ENCODE data around the gene GALP.
"Not testable (repeated sequence)": the region's sequence is repeated elsewhere in the genome, so short reads cannot be mapped to it uniquely, and the experiment has no call there.

Gene GALP

GRCh38 chr19:56174086-56174485 lies 1.7 kb upstream of the GALP start:
- Histone ChIP-seq H3K79me2 (ENCODE audit: insufficient read depth, low read length) (no peaks in the 10 kb centered on the region), H4K20me1 (ENCODE audit: low read depth, low read length) (no peaks in the 10 kb centered on the region), H3K36me3 (ENCODE audit: low read length) (no peaks in the 10 kb centered on the region), H3F3A (ENCODE audit: insufficient read depth) (no peaks in the 10 kb centered on the region), H3K9me2 (replicated peaks; ENCODE audit: insufficient read depth, low read length) (no peaks in the 10 kb centered on the region), H3K27me3 (ENCODE audit: low read length) (no peaks in the 10 kb centered on the region), H3K9me3 (ENCODE audit: insufficient read depth, low read length) (no peaks in the 10 kb centered on the region), H3K4me3 (ENCODE audit: insufficient read depth, low read length, poor library complexity, severe bottlenecking) (no peak overlapping the region), H3K27ac (ENCODE audit: low read depth, low read length) (no peak overlapping the region), H3K9ac (ENCODE audit: low read length) (no peak overlapping the region), H3K4me2 (ENCODE audit: low read depth, low read length, poor library complexity, severe bottlenecking) (no peak overlapping the region), H2AFZ (ENCODE audit: low read depth, low read length, severe bottlenecking) (no peak overlapping the region)
- no peak for TF ChIP-seq EZH2phosphoT487 (conservative IDR thresholded peaks at IDR 0.05; ENCODE audit: low read length)
- TF ChIP-seq CTCF (IDR thresholded peaks at IDR 0.05; ENCODE audit: insufficient read depth, low read length, poor library complexity, severe bottlenecking): no peak

- H3K36me3 ChIP-seq (ENCODE audit: low read length): no peaks in the 10 kb centered on the region
- H3K9me3 ChIP-seq (ENCODE audit: insufficient read depth, low read length): no peaks in the 10 kb centered on the region
- no peak overlapping the region for H3K4me3 ChIP-seq (ENCODE audit: insufficient read depth, low read length, poor library complexity, severe bottlenecking)
- H4K20me1 ChIP-seq (ENCODE audit: low read depth, low read length): no peaks in the 10 kb centered on the region
- no peak for TF ChIP-seq EZH2phosphoT487 (conservative IDR thresholded peaks at IDR 0.05; ENCODE audit: low read length)
- TF ChIP-seq CTCF (IDR thresholded peaks at IDR 0.05; ENCODE audit: insufficient read depth, low read length, poor library complexity, severe bottlenecking): no peak
- H3K27ac ChIP-seq (ENCODE audit: low read depth, low read length): no peak overlapping the region
- no peaks in the 10 kb centered on the region for H3F3A ChIP-seq (ENCODE audit: insufficient read depth)
- no peaks in the 10 kb centered on the region for H3K9me2 ChIP-seq (replicated peaks; ENCODE audit: insufficient read depth, low read length)
- no peak overlapping the region for H3K9ac ChIP-seq (ENCODE audit: low read length)
- no peaks in the 10 kb centered on the region for H3K79me2 ChIP-seq (ENCODE audit: insufficient read depth, low read length)
- no peak overlapping the region for H2AFZ ChIP-seq (ENCODE audit: low read depth, low read length, severe bottlenecking)
- no peaks in the 10 kb centered on the region for H3K27me3 ChIP-seq (ENCODE audit: low read length)
- H3K4me2 ChIP-seq (ENCODE audit: low read depth, low read length, poor library complexity, severe bottlenecking): no peak overlapping the region
These were observed 1.3 kb upstream of the GALP start for GRCh38 chr19:56174550-56174949.

- not testable (repeated sequence) for H3K9me2 ChIP-seq (replicated peaks; ENCODE audit: insufficient read depth, low read length); H2AFZ ChIP-seq (ENCODE audit: low read depth, low read length, severe bottlenecking); H3K9me3 ChIP-seq (ENCODE audit: insufficient read depth, low read length); H3K79me2 ChIP-seq (ENCODE audit: insufficient read depth, low read length); H3K9ac ChIP-seq (ENCODE audit: low read length); H3K4me3 ChIP-seq (ENCODE audit: insufficient read depth, low read length, poor library complexity, severe bottlenecking); H4K20me1 ChIP-seq (ENCODE audit: low read depth, low read length); H3K36me3 ChIP-seq (ENCODE audit: low read length); H3K27ac ChIP-seq (ENCODE audit: low read depth, low read length); H3F3A ChIP-seq (ENCODE audit: insufficient read depth); H3K4me2 ChIP-seq (ENCODE audit: low read depth, low read length, poor library complexity, severe bottlenecking); H3K27me3 ChIP-seq (ENCODE audit: low read length)
These were observed 502 bp downstream of the GALP start for GRCh38 chr19:56176310-56176709.

GRCh38 chr19:56176881-56177280 lies 1.1 kb downstream of the GALP start:
- H3K27ac ChIP-seq (ENCODE audit: low read depth, low read length): no peak overlapping the region
- no peaks in the 10 kb centered on the region for H3K27me3 ChIP-seq (ENCODE audit: low read length)
- H3K4me2 ChIP-seq (ENCODE audit: low read depth, low read length, poor library complexity, severe bottlenecking): no peak overlapping the region
- no peak overlapping the region for H3K4me3 ChIP-seq (ENCODE audit: insufficient read depth, low read length, poor library complexity, severe bottlenecking)
- H3K79me2 ChIP-seq (ENCODE audit: insufficient read depth, low read length): no peaks in the 10 kb centered on the region
- H3K9me2 ChIP-seq (replicated peaks; ENCODE audit: insufficient read depth, low read length): no peaks in the 10 kb centered on the region
- H4K20me1 ChIP-seq (ENCODE audit: low read depth, low read length): no peaks in the 10 kb centered on the region
- no peak overlapping the region for H2AFZ ChIP-seq (ENCODE audit: low read depth, low read length, severe bottlenecking)
- no peaks in the 10 kb centered on the region for H3K36me3 ChIP-seq (ENCODE audit: low read length)
- no peak overlapping the region for H3K9ac ChIP-seq (ENCODE audit: low read length)
- no peaks in the 10 kb centered on the region for H3K9me3 ChIP-seq (ENCODE audit: insufficient read depth, low read length)
- TF ChIP-seq CTCF (IDR thresholded peaks at IDR 0.05; ENCODE audit: insufficient read depth, low read length, poor library complexity, severe bottlenecking): no peak
- no peak for TF ChIP-seq EZH2phosphoT487 (conservative IDR thresholded peaks at IDR 0.05; ENCODE audit: low read length)
- H3F3A ChIP-seq (ENCODE audit: insufficient read depth): no peaks in the 10 kb centered on the region

All from SU-DHL-6 (cell line).